AG09309 (cell line): ENCODE data around the gene SOX12.

Source experiments
- DNase-seq: peaks from one replicate; pipeline ENCODE4 v3.0.0-alpha.2; 2010; ENCODE audit warnings: low read depth
- H3K4me3 ChIP-seq: 2 replicates; pipeline ENCODE4 v1.5.1; 2011; ENCODE audit warnings: mild to moderate bottlenecking, low read depth, low read length, moderate library complexity; ENCODE audit not compliant: control insufficient read depth
- TF ChIP-seq, protein P1 (sequence below): IDR thresholded peaks from 2 replicates; pipeline ENCODE4 v1.5.1; 2011; ENCODE audit warnings: mild to moderate bottlenecking, low read depth, low read length, inconsistent platforms; ENCODE audit not compliant: insufficient read depth, control insufficient read depth; ENCODE audit errors: missing control alignments

SOX12 gene

DNA sequence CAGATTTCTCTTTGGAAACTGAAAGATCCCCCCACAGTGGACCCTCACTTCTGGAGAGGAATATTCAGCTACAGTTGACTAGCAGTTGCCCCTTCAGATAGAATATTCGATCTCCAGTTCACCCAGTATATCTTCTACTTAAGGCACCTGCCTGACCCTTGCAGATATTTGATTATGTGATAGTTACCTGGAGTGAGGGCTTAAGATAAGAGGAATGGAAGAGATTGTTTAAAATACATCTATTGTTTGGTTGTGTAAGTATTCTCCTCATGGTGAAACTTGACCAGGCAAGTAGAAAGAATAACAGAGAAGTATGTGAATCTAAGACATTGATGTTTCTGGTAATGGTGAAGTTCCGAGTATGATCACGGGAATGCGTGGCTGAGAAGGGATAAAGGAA, 29.5 kb upstream of the SOX12 start:
- no peak overlapping the region for H3K4me3 ChIP-seq
- no peak for DNase-seq
- TF ChIP-seq, protein P1, sequence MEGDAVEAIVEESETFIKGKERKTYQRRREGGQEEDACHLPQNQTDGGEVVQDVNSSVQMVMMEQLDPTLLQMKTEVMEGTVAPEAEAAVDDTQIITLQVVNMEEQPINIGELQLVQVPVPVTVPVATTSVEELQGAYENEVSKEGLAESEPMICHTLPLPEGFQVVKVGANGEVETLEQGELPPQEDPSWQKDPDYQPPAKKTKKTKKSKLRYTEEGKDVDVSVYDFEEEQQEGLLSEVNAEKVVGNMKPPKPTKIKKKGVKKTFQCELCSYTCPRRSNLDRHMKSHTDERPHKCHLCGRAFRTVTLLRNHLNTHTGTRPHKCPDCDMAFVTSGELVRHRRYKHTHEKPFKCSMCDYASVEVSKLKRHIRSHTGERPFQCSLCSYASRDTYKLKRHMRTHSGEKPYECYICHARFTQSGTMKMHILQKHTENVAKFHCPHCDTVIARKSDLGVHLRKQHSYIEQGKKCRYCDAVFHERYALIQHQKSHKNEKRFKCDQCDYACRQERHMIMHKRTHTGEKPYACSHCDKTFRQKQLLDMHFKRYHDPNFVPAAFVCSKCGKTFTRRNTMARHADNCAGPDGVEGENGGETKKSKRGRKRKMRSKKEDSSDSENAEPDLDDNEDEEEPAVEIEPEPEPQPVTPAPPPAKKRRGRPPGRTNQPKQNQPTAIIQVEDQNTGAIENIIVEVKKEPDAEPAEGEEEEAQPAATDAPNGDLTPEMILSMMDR = no peak

DNA sequence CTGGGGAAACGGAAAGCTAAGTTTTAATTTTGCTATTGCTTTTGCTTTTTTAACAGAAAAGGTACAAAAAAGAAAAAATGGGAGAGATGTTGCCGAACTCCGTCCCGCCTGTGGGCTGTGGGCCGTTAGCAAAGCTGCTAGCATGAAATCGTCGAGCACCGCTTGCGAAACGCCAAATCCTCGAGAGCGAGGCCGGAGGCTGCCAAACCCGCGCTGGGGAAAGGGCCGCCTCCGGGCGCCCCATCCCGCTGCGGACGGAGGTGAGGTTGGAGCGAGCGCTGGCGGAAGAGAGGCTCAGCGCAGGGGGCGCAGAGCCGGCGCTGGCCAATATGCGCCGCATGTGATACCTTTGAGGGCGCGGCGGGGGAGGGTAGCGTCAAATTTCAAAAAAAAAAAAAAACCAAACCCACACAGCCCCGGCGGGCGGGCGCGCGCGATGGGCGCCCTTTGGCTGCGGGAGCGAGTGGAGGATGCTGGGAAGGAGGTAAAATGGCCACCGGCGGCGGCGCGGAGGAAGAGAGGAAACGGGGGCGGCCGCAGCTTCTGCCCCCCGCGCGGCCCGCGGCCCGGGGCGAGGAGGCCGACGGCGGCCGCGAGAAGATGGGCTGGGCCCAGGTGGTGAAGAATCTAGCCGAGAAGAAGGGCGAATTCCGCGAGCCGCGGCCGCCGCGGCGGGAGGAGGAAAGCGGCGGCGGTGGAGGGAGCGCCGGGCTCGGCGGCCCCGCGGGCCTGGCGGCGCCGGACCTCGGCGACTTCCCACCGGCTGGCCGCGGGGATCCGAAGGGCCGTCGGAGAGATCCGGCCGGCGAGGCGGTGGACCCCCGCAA, 28.0 kb upstream of the SOX12 start, which contains the start of gene ZCCHC3:
Gene ZCCHC3 (plus strand): TSS at position 473 of the 827 bp plus-strand sequence. CDS start 17 bp downstream, at position 490.
- peak; percentile 80 for DNase-seq
- H3K4me3 ChIP-seq = peak within 1 kb of the TSS; percentile 84
- TF ChIP-seq, protein P1 = no peak

DNA sequence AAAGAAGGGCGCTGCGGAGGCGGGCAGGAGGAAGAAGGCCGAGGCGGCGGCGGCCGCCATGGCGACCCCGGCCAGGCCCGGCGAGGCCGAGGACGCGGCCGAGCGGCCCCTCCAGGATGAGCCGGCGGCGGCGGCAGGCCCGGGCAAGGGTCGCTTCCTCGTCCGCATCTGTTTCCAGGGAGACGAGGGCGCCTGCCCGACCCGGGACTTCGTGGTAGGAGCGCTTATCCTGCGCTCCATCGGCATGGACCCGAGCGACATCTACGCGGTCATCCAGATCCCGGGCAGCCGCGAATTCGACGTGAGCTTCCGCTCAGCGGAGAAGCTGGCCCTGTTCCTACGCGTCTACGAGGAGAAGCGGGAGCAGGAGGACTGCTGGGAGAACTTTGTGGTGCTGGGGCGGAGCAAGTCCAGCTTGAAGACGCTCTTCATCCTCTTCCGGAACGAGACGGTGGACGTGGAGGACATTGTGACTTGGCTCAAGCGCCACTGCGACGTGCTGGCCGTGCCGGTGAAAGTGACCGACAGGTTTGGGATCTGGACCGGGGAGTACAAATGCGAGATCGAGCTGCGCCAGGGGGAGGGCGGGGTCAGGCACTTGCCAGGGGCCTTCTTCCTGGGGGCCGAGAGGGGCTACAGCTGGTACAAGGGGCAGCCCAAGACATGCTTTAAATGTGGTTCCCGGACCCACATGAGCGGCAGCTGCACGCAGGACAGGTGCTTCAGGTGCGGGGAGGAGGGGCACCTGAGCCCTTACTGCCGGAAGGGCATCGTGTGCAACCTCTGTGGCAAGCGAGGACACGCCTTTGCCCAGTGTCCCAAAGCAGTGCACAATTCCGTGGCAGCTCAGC, 27.2 kb upstream of the SOX12 start:
- peak overlapping the region; percentile 84 for H3K4me3 ChIP-seq
- TF ChIP-seq, protein P1 = no peak
- no peak for DNase-seq

DNA sequence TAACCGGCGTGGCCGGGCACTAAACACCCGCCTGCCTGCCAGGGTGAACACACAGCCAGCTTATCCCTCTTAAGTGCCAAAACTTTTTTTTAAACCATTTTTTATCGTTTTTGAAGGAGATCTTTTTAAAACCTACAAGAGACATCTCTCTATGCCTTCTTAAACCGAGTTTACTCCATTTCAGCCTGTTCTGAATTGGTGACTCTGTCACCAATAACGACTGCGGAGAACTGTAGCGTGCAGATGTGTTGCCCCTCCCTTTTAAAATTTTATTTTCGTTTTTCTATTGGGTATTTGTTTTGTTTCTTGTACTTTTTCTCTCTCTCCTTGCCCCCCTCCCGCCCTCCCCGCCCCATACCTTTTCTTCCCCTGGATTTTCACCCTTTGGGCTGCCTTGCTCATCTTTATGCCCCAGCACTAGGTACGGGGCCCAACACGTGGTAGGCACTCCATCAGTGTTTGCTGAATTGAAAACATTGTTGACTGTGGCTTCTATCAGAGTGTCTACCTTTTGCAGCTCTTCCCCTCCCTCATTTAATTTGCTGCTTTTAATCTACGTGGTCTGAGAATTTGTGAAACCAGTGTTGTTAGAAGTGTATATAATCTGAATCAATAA, 26.5 kb upstream of the SOX12 start:
- H3K4me3 ChIP-seq = peak overlapping the region; percentile 84
- TF ChIP-seq, protein P1 = no peak
- no peak for DNase-seq

DNA sequence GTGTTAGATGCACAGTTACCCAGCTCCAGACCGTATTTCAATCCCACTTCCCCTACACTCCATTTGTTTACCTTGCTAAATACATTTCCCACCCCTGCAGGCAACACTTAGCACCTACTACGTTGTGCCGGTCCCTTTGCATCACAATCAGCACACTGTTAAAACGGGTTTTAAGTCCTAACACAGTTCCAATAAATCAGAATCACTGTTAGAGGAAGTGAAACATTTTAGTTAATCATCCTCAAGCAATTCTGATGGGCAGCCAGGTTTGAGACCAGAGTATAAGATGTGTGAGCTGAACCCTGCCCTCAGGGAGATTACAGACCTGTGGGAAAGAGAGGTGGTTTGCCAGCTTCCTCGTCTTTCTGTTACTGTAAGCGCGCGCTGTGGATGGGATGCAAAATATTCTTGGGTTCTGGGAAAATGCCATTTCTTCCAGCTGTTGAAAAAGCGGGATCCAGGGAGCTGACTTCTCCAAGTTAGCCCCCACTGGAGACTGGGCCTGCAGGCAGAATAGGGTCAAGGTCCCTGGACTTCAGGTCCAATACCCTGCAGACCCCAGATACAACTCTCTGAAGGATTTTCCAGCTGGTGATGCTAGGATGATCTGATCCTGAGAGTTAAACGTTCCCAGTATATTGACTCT, 24.9 kb upstream of the SOX12 start:
- H3K4me3 ChIP-seq = no peak overlapping the region
- DNase-seq = no peak
- TF ChIP-seq, protein P1 = no peak
